ENCODE data around the gene PHF21A.

DNA sequence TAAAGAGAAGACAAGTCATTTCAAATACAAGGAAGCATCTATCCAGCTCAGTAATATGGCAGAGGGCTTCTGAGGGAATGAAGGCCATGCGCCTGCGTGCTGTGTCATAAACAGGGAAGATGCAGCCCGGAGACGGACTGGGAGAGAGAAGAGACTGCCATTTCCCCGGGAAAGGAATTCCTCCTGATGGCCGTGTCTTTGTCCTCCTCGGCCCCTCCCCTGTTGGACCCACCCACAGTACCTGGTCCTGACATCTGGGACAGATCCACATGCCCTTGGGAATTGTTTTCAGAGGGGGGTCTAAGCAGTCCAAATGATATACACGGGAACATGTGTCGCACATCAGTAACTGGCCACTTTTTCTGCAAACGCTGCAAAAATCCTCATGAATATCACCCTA lies 183.3 kb downstream of the PHF21A start:
- TF ChIP-seq CTCF (conservative IDR thresholded peaks at IDR 0.05; ENCODE audit: low read length) (no peak), EZH2phosphoT487 (IDR thresholded peaks at IDR 0.05; ENCODE audit: borderline replicate concordance) (no peak)
